Aortic smooth muscle cell (primary cell): ENCODE data around the gene ALDH6A1. TPM values are rescaled to one million over a fixed set of nuclear protein-coding genes. Genes with fewer than 3 reads are reported as not detected.

Experiments
- total RNA-seq: library from RNA; depleted of rRNA; stranded (reverse); fragments of >200 nt; gene quantifications from 2 replicates; pipeline ENCODE4 v1.2.3, GENCODE V29; 2014

Gene ALDH6A1
- total RNA-seq: 21.0 and 26.8 TPM in 2 replicates

GRCh38 chr14:74084277-74085046 is at the start of gene ALDH6A1, which contains the start of gene LIN52:
Gene ALDH6A1, minus strand, starts transcription at chr14:74084453. Its CDS starts 59 bp downstream, at chr14:74084394.
Gene LIN52, plus strand, starts transcription at chr14:74084956. Its CDS starts 19 bp downstream, at chr14:74084975.

DNA sequence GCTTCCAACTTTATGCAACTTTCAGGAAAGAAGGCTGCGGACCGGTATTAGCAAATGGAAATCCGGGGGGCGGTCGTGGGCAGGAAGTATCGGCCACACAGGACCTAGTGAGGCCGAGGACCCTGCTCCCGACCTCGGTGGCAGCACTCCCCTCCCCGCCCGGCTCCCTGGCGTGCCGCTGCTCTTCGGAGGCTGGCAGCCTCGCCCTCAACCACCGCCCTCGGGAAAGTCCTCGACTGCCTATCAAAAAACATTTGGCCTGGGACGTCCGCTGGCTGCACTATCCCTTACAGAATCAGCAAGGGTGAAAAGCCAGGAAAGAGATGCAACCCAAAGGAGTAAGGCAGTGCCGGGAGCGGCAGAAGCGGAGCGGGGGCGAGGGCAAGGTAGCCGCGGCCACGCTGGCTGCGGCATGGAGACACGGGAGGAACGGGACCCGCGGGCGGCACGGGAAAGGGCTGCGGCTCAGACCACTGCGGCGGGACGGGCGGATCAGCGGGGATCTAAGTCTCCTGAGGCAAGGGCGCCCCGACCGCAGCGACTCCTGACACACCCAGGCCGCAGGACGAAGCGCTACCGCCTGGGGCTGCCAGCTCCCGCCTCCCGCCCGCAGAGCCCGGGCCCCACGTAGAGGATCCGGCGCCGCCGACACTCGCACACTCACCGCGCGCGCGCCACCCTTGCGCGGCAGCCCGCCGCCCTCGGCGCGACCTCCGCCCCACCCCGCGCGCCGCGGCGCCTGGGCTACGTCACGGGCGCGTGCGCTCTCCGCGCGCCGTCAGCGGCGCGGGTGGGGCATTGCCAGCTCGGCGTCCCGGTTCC is 65.5 kb downstream of the ALDH6A1 start, which contains the start of the genes BBOF1 and ENTPD5:
BBOF1 (plus strand) TSS at position 764 of the 822 bp plus-strand sequence. CDS start 130 bp downstream, outside the sequence.
ENTPD5 (minus strand) TSS at position 703 of the 822 bp plus-strand sequence. CDS start 31,186 bp downstream, outside the sequence.

Other genes with a start within 250 kb of the ALDH6A1 start
- 5.8 and 6.6 TPM in 2 replicates for gene PTGR2, start 232.6 kb downstream of the ALDH6A1 start, total RNA-seq
- gene ZNF410, start 197.6 kb downstream of the ALDH6A1 start, total RNA-seq: 71.4 and 71.6 TPM in 2 replicates
- gene FAM161B, start 134.4 kb downstream of the ALDH6A1 start, total RNA-seq: 4.2 TPM in 2 replicates
- 16.6 and 21.0 TPM in 2 replicates for gene COQ6, start 134.2 kb downstream of the ALDH6A1 start, total RNA-seq
- gene ENTPD5, start 65.2 kb downstream of the ALDH6A1 start, total RNA-seq: 9.2 and 11.4 TPM in 2 replicates
- gene BBOF1, start 65.1 kb downstream of the ALDH6A1 start, total RNA-seq: 7.8 and 9.3 TPM in 2 replicates
- 8.6 and 9.5 TPM in 2 replicates for gene LIN52, start 503 bp upstream of the ALDH6A1 start, total RNA-seq
- not detected in 2 replicates for gene VSX2, start 155.0 kb upstream of the ALDH6A1 start, total RNA-seq
- 18.5 and 20.0 TPM in 2 replicates for gene ABCD4, start 218.5 kb upstream of the ALDH6A1 start, total RNA-seq